ENCODE data around the gene TOMM7. TPM values are rescaled to one million over a fixed set of nuclear protein-coding genes. Genes with fewer than 3 reads are reported as not detected.
"Not testable (repeated sequence)": the region's sequence is repeated elsewhere in the genome, so short reads cannot be mapped to it uniquely, and the experiment has no call there.

Gene TOMM7
- polyA plus RNA-seq, 2 of the 4 experiments (the other 2 are of a cell fraction), result 526 to 685 TPM

DNA sequence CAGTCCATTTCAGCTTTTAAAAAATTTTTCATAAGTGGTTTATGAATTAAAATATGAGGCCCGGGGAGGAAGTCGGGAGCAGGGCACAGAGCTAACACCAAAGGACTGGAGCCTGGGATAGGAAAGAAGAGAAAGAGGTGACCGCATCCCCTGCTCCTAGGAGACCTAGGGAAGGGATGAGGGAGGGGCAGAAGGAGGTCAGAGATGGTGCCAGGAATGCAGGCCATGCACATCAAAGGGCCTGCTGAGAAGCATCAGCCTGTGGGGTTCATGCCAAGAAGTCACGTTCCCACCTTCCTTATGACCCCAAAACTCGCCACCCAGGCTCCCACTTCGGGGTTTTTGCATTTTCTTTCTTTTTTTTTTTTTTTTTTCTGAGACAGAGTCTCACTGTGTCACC is 14.7 kb upstream of the TOMM7 start:
- H3K4me2 ChIP-seq, result no peak overlapping the region
- ChIA-PET POLR2A (no interaction called here), CTCF (interaction anchor here (1.0 kb wide), 1 partner anchor 219 kb away, joined by 3 read pairs; no protein-coding TSS in a partner anchor)
- DNase-seq (ENCODE audit: low read depth in 1 of 2, low spot score in 1 of 2), result no peak
- TF ChIP-seq CHD2 (IDR thresholded peaks at IDR 0.05; ENCODE audit: low read length, partially characterized antibody) (no peak), MAFK (IDR thresholded peaks at IDR 0.05; ENCODE audit: partially characterized antibody) (no peak), MAX (IDR thresholded peaks at IDR 0.05) (no peak), NPAS2 (CRISPR knock-in tag; IDR thresholded peaks at IDR 0.05; ENCODE audit: borderline replicate concordance) (no peak), HDAC2 (IDR thresholded peaks at IDR 0.05) (no peak), HES2 (IDR thresholded peaks at IDR 0.05) (no peak), MYC (IDR thresholded peaks at IDR 0.05; ENCODE audit: borderline replicate concordance, low read length) (no peak)
- H3K9me3 ChIP-seq, result no peaks in the 10 kb centered on the region
- no peak overlapping the region for H3K4me3 ChIP-seq
- no peaks in the 10 kb centered on the region for H3K4me1 ChIP-seq
- 75% methylated on average over 6 of the region's 6 CpGs for WGBS (ENCODE audit: missing lambda C conversion rate)
- ATAC-seq, result no peak
- no peak for FAIRE-seq
- no peak overlapping the region for H3K27ac ChIP-seq

DNA sequence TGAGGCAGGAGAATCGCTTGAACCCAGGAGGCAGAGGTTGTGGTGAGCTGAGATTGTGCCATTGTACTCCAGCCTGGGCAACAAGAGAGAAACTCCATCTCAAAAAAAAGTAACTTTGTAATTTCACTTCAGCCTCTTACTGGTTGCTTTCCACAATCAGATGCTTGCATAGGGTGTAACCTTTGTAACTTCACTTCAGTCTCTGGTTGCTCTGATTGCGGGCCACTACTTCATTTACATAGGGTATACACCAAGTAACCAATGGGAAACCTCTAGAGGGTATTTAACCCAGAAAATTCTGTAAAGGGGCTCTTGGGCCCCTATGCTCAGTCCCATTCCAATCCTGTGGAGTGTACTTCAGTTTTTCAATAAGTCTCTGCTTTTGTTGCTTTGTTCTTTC is 13.9 kb upstream of the TOMM7 start:
- ATAC-seq; H3K9me3 ChIP-seq; POLR2A ChIA-PET; H3K4me2 ChIP-seq; H3K27ac ChIP-seq; H3K4me1 ChIP-seq; FAIRE-seq; DNase-seq (ENCODE audit: low read depth in 1 of 2, low spot score in 1 of 2); H3K4me3 ChIP-seq: not testable (repeated sequence)
- CTCF ChIA-PET, result interaction anchor here (0.6 to 1.1 kb wide), 4 partner anchors 8 to 1340 kb away, joined by 3 to 4 read pairs (median 3); no protein-coding TSS in a partner anchor
- 27% methylated on average over 2 of the region's 2 CpGs for WGBS (ENCODE audit: missing lambda C conversion rate)

GRCh38 chr7:22833957-22834356 is 11.3 kb upstream of the TOMM7 start:
- 63% methylated on average over 3 of the region's 3 CpGs for WGBS (ENCODE audit: missing lambda C conversion rate)
- DNase-seq (ENCODE audit: low read depth in 1 of 2, low spot score in 1 of 2) (no peak), ATAC-seq (no peak), FAIRE-seq (no peak)
- Histone ChIP-seq H3K27ac (no peak overlapping the region), H3K9me3 (no peaks in the 10 kb centered on the region), H3K4me3 (no peak overlapping the region), H3K4me2 (no peak overlapping the region), H3K4me1 (no peaks in the 10 kb centered on the region)
- no peak for TF ChIP-seq MAZ (IDR thresholded peaks at IDR 0.05; ENCODE audit: borderline replicate concordance, low read depth, low read length)
- TF ChIP-seq RNF2 (IDR thresholded peaks at IDR 0.05; ENCODE audit: borderline replicate concordance, low read depth), result no peak
- TF ChIP-seq FOSL2 (IDR thresholded peaks at IDR 0.05), result no peak
- no peak for TF ChIP-seq FOSL2 (CRISPR knock-in tag; IDR thresholded peaks at IDR 0.05)
- TF ChIP-seq TFCP2L1 (CRISPR knock-in tag; IDR thresholded peaks at IDR 0.05), result no peak
- no peak for TF ChIP-seq GATA3 (IDR thresholded peaks at IDR 0.05; ENCODE audit: borderline replicate concordance)
- TF ChIP-seq SREBF2 (IDR thresholded peaks at IDR 0.05), result no peak
- TF ChIP-seq ZNF302 (CRISPR knock-in tag; IDR thresholded peaks at IDR 0.05), result no peak
- no peak for TF ChIP-seq FOSB (CRISPR knock-in tag; IDR thresholded peaks at IDR 0.05)
- TF ChIP-seq, protein P1, sequence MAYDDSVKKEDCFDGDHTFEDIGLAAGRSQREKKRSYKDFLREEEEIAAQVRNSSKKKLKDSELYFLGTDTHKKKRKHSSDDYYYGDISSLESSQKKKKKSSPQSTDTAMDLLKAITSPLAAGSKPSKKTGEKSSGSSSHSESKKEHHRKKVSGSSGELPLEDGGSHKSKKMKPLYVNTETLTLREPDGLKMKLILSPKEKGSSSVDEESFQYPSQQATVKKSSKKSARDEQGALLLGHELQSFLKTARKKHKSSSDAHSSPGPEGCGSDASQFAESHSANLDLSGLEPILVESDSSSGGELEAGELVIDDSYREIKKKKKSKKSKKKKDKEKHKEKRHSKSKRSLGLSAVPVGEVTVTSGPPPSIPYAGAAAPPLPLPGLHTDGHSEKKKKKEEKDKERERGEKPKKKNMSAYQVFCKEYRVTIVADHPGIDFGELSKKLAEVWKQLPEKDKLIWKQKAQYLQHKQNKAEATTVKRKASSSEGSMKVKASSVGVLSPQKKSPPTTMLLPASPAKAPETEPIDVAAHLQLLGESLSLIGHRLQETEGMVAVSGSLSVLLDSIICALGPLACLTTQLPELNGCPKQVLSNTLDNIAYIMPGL (CRISPR knock-in tag; IDR thresholded peaks at IDR 0.05; ENCODE audit: borderline replicate concordance), result no peak
- no peak for TF ChIP-seq BHLHE40 (IDR thresholded peaks at IDR 0.05; ENCODE audit: low read depth, low read length)
- TF ChIP-seq TP53 (CRISPR knock-in tag; IDR thresholded peaks at IDR 0.05), result no peak
- TF ChIP-seq POLR2A (IDR thresholded peaks at IDR 0.05; ENCODE audit: low read length), result no peak
- ChIA-PET CTCF (interaction anchor here (0.6 to 1.7 kb wide), 3 partner anchors 10 to 274 kb away, joined by 3 to 4 read pairs (median 3); no protein-coding TSS in a partner anchor), POLR2A (no interaction called here)
